ENCODE results near the gene TOM1L2.

The TOM1L2 gene

GRCh38 chr17:17870247-17870646, 102.0 kb downstream of the TOM1L2 start:
- Mint-ChIP-seq H3K27me3 (no peaks in the 10 kb centered on the region), H3K9me3 (ENCODE audit: low read depth) (no peaks in the 10 kb centered on the region), H3K4me3 (no peak overlapping the region), H3K4me1 (ENCODE audit: low read depth) (no peaks in the 10 kb centered on the region), H3K27ac (no peak overlapping the region), H3K36me3 (no peaks in the 10 kb centered on the region)

GRCh38 chr17:17868641-17869522, 103.3 kb downstream of the TOM1L2 start:
- no peaks in the 10 kb centered on the region for H3K27me3 Mint-ChIP-seq
- no peak overlapping the region for H3K4me3 Mint-ChIP-seq
- H3K9me3 Mint-ChIP-seq (ENCODE audit: low read depth) = no peaks in the 10 kb centered on the region
- peaks cover 4% of the 10 kb centered on the region for H3K4me1 Mint-ChIP-seq (ENCODE audit: low read depth)
- no peaks in the 10 kb centered on the region for H3K36me3 Mint-ChIP-seq
- H3K27ac Mint-ChIP-seq = no peak overlapping the region

- H3K9me3 Mint-ChIP-seq (ENCODE audit: low read depth) = no peaks in the 10 kb centered on the region
- no peak overlapping the region for H3K4me3 Mint-ChIP-seq
- peaks cover 23% of the 10 kb centered on the region for H3K4me1 Mint-ChIP-seq (ENCODE audit: low read depth)
- H3K27ac Mint-ChIP-seq = no peak overlapping the region
- H3K27me3 Mint-ChIP-seq = no peaks in the 10 kb centered on the region
- H3K36me3 Mint-ChIP-seq = peaks cover 2% of the 10 kb centered on the region
Observed at GRCh38 chr17:17866897-17867296, 105.3 kb downstream of the TOM1L2 start.

GRCh38 chr17:17866425-17866824, 105.8 kb downstream of the TOM1L2 start:
- Mint-ChIP-seq H3K27me3 (no peaks in the 10 kb centered on the region), H3K9me3 (ENCODE audit: low read depth) (no peaks in the 10 kb centered on the region), H3K36me3 (peaks cover 2% of the 10 kb centered on the region), H3K4me1 (ENCODE audit: low read depth) (peaks cover 24% of the 10 kb centered on the region), H3K4me3 (no peak overlapping the region), H3K27ac (no peak overlapping the region)

DNA sequence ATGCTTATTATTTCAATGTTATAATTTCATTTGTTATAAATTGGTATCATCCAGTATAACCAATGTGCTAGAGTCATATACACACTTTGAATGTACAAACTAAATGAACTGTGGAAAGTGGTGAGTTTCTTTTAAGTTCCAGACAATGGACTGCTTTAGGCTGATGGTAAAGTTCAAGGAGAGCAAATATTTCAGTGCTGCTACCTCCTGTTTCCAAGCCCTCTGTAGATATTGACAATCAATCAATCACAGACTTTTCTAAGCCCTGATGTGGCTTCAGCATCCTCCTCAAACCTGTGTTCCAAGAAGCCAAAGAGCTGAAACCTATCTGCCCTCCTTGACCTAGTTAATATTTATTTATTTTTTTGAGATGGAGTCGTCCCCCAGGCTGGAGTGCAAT, 107.2 kb downstream of the TOM1L2 start:
- no peak overlapping the region for H3K4me3 Mint-ChIP-seq
- peaks cover 31% of the 10 kb centered on the region for H3K4me1 Mint-ChIP-seq (ENCODE audit: low read depth)
- H3K27me3 Mint-ChIP-seq = no peaks in the 10 kb centered on the region
- H3K36me3 Mint-ChIP-seq = peaks cover 2% of the 10 kb centered on the region
- H3K9me3 Mint-ChIP-seq (ENCODE audit: low read depth) = no peaks in the 10 kb centered on the region
- no peak overlapping the region for H3K27ac Mint-ChIP-seq

DNA sequence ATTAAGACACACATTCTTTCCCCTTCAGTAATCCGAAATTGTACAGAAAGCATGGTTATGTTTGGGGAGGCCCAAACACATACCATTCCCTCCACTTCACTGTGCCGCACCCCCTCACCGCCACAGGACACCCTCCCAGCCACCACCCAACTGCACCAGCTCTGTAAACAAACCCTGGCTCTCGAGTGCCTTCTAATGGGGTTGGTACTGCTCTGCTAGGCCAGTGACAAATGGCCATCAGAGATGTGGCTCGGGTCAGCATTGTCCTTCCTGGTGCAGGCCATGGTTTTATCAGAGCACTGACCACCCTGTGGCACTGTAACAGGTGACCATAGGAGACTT, 111.5 kb downstream of the TOM1L2 start:
- Mint-ChIP-seq H3K9me3 (ENCODE audit: low read depth) (no peaks in the 10 kb centered on the region), H3K36me3 (peaks cover 2% of the 10 kb centered on the region), H3K27me3 (no peaks in the 10 kb centered on the region), H3K27ac (no peak overlapping the region), H3K4me1 (ENCODE audit: low read depth) (peaks cover 41% of the 10 kb centered on the region), H3K4me3 (no peak overlapping the region)

- no peaks in the 10 kb centered on the region for H3K27me3 Mint-ChIP-seq
- H3K4me3 Mint-ChIP-seq = no peak overlapping the region
- peaks cover 47% of the 10 kb centered on the region for H3K4me1 Mint-ChIP-seq (ENCODE audit: low read depth)
- no peak overlapping the region for H3K27ac Mint-ChIP-seq
- peaks cover 2% of the 10 kb centered on the region for H3K36me3 Mint-ChIP-seq
- H3K9me3 Mint-ChIP-seq (ENCODE audit: low read depth) = no peaks in the 10 kb centered on the region
Observed at GRCh38 chr17:17859909-17860765, 112.1 kb downstream of the TOM1L2 start.

- Mint-ChIP-seq H3K4me3 (no peak overlapping the region), H3K27me3 (no peaks in the 10 kb centered on the region), H3K36me3 (no peaks in the 10 kb centered on the region), H3K9me3 (ENCODE audit: low read depth) (no peaks in the 10 kb centered on the region), H3K4me1 (ENCODE audit: low read depth) (peaks cover 49% of the 10 kb centered on the region), H3K27ac (no peak overlapping the region)
Observed at GRCh38 chr17:17857496-17857895, 114.7 kb downstream of the TOM1L2 start.

- no peak overlapping the region for H3K4me3 Mint-ChIP-seq
- H3K9me3 Mint-ChIP-seq (ENCODE audit: low read depth) = no peaks in the 10 kb centered on the region
- H3K4me1 Mint-ChIP-seq (ENCODE audit: low read depth) = peaks cover 53% of the 10 kb centered on the region
- no peaks in the 10 kb centered on the region for H3K36me3 Mint-ChIP-seq
- H3K27me3 Mint-ChIP-seq = no peaks in the 10 kb centered on the region
- no peak overlapping the region for H3K27ac Mint-ChIP-seq
Observed at GRCh38 chr17:17856386-17856785, 115.8 kb downstream of the TOM1L2 start.

- H3K36me3 Mint-ChIP-seq = no peaks in the 10 kb centered on the region
- H3K27ac Mint-ChIP-seq = no peak overlapping the region
- H3K9me3 Mint-ChIP-seq (ENCODE audit: low read depth) = no peaks in the 10 kb centered on the region
- peaks cover 57% of the 10 kb centered on the region for H3K4me1 Mint-ChIP-seq (ENCODE audit: low read depth)
- no peaks in the 10 kb centered on the region for H3K27me3 Mint-ChIP-seq
- H3K4me3 Mint-ChIP-seq = no peak overlapping the region
Observed at GRCh38 chr17:17855976-17856375, 116.2 kb downstream of the TOM1L2 start.

DNA sequence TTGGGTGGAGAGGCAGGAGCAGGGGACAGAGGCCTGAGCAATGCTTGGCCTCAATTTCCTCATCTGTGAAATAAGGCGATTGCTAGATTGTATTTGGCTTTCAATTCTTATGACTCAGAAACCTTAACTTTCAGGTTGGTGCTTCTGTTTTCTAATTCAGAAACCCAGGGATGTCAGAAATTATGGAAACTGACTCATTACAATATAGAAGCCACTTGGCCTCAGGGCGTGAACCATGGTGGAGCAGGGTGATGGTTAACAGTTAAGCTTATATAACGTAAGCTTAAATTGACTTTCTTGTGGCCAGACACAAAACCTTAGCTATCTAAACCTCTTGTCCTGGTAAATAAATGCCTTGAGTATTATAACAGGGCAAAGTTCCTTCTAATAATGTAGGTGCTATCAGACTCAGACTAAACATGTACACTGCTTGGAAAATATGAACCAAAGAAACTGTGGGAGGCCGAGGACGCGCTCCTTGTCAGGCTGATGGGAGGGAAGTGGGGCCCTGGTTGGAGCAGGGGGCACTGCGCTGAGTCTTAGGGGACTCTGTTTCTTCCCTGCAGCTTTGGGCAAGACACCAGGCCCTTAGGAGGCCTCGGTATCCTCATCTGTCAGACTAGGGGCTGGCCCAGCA, 118.3 kb downstream of the TOM1L2 start:
- Mint-ChIP-seq H3K27ac (peak overlapping the region; percentile 76), H3K4me3 (peak overlapping the region; percentile 51), H3K9me3 (ENCODE audit: low read depth) (no peaks in the 10 kb centered on the region), H3K4me1 (ENCODE audit: low read depth) (peaks cover 67% of the 10 kb centered on the region), H3K27me3 (no peaks in the 10 kb centered on the region), H3K36me3 (no peaks in the 10 kb centered on the region)

DNA sequence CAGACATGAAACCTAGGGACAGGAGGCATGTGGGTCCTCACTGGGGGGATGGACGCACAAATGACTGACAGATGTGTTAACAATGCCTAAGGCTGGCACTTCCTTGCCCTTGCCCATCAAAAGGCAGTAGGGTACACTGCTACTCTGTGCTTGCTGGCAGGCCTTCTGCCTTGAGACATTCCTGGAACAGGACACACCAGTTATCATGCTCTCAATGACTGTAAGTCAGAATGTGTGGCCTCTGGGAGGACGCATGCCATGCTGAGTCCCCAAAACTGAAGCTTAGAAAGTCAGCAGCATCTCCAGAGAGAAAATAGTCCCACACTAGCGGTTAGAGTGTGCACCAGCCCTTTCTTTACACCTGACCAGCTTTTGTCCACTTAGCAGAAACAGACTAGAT, 119.3 kb downstream of the TOM1L2 start:
- H3K4me3 Mint-ChIP-seq = no peak overlapping the region
- no peaks in the 10 kb centered on the region for H3K36me3 Mint-ChIP-seq
- no peaks in the 10 kb centered on the region for H3K9me3 Mint-ChIP-seq (ENCODE audit: low read depth)
- peaks cover 77% of the 10 kb centered on the region for H3K4me1 Mint-ChIP-seq (ENCODE audit: low read depth)
- peak overlapping the region; percentile 76 for H3K27ac Mint-ChIP-seq
- H3K27me3 Mint-ChIP-seq = no peaks in the 10 kb centered on the region

- Mint-ChIP-seq H3K4me3 (peak overlapping the region; percentile 70), H3K36me3 (no peaks in the 10 kb centered on the region), H3K27ac (peak overlapping the region; percentile 94), H3K4me1 (ENCODE audit: low read depth) (peaks cover 87% of the 10 kb centered on the region), H3K27me3 (no peaks in the 10 kb centered on the region), H3K9me3 (ENCODE audit: low read depth) (no peaks in the 10 kb centered on the region)
Observed at GRCh38 chr17:17851103-17852002, 120.8 kb downstream of the TOM1L2 start.

- Mint-ChIP-seq H3K9me3 (ENCODE audit: low read depth) (no peaks in the 10 kb centered on the region), H3K27ac (peak overlapping the region; percentile 94), H3K4me1 (ENCODE audit: low read depth) (peaks cover 79% of the 10 kb centered on the region), H3K36me3 (no peaks in the 10 kb centered on the region), H3K27me3 (no peaks in the 10 kb centered on the region), H3K4me3 (peak overlapping the region; percentile 70)
Observed at GRCh38 chr17:17849845-17850373, 122.3 kb downstream of the TOM1L2 start.

Measured in activated naive CD8-positive, alpha-beta T cell (primary cell).